ENCODE measurements around the gene RORB. TPM values are rescaled to one million over a fixed set of nuclear protein-coding genes. Genes with fewer than 3 reads are reported as not detected.
"Not testable (repeated sequence)": the region's sequence is repeated elsewhere in the genome, so short reads cannot be mapped to it uniquely, and the experiment has no call there.

Gene RORB
- total RNA-seq, 2 experiments from 2014 or later = 0.04 to 0.11 TPM

DNA sequence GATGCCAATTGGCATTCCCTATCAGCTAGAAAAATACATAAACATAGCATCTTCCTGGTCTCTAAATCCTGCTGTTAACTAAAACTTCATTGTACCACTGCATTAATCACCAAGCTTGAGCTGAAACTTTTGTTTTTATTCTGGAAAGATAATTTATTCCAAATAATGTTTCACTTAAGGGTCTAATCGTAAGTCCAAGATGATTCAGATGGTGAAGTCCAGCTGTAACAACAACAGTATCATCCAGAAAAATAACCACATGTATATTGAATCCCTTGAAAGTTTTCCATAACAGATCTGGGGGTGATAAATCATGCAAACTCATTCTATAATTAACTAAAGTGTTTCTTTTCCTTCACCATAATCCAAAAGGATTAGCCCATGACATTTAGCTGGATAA, 23.9 kb downstream of the RORB start:
- ATAC-seq (no peak), DNase-seq (no peak)
- Mint-ChIP-seq H3K9me3 (no peaks in the 10 kb centered on the region), H3K4me1 (ENCODE audit: low read depth) (no peaks in the 10 kb centered on the region), H3K27ac (no peak overlapping the region), H3K36me3 (ENCODE audit: low read depth) (no peaks in the 10 kb centered on the region), H3K4me3 (no peak overlapping the region), H3K27me3 (peaks cover 8% of the 10 kb centered on the region)
- ChIA-PET CTCF (interaction anchor here (1.5 kb wide), 1 partner anchor 12 kb away, joined by 4 read pairs; no protein-coding TSS in a partner anchor), POLR2A (no interaction called here)
- TF ChIP-seq, protein P1, sequence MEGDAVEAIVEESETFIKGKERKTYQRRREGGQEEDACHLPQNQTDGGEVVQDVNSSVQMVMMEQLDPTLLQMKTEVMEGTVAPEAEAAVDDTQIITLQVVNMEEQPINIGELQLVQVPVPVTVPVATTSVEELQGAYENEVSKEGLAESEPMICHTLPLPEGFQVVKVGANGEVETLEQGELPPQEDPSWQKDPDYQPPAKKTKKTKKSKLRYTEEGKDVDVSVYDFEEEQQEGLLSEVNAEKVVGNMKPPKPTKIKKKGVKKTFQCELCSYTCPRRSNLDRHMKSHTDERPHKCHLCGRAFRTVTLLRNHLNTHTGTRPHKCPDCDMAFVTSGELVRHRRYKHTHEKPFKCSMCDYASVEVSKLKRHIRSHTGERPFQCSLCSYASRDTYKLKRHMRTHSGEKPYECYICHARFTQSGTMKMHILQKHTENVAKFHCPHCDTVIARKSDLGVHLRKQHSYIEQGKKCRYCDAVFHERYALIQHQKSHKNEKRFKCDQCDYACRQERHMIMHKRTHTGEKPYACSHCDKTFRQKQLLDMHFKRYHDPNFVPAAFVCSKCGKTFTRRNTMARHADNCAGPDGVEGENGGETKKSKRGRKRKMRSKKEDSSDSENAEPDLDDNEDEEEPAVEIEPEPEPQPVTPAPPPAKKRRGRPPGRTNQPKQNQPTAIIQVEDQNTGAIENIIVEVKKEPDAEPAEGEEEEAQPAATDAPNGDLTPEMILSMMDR (IDR thresholded peaks at IDR 0.05) = no peak
- intact Hi-C loops (cut with micrococcal nuclease) = no loop called here

DNA sequence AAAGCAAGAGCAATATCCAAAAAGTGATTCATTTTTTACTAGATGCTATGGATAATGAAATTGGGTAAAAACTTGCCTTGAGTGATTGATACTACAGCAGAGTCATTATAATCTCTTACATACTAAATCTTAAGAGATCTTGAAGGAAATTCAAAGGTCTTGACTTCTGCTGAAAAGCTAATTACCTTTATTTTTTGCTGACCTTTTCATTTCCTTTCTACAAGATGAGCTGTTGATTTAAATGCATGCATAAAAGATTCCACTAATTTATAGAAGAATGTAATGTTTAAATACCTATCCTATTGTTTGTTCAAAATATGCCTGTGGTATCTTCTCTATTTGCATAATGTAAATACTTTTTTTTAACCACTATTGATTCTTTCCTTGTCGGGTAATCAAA, 27.2 kb downstream of the RORB start:
- H3K4me1 Mint-ChIP-seq (ENCODE audit: low read depth) = no peaks in the 10 kb centered on the region
- H3K36me3 Mint-ChIP-seq (ENCODE audit: low read depth) = no peaks in the 10 kb centered on the region
- ChIA-PET CTCF (no interaction called here), POLR2A (no interaction called here)
- DNase-seq = no peak
- no peaks in the 10 kb centered on the region for H3K9me3 Mint-ChIP-seq
- TF ChIP-seq, protein P1 (IDR thresholded peaks at IDR 0.05) = no peak
- ATAC-seq = no peak
- H3K27me3 Mint-ChIP-seq = peaks cover 9% of the 10 kb centered on the region
- intact Hi-C loops (cut with micrococcal nuclease) = no loop called here
- no peak overlapping the region for H3K4me3 Mint-ChIP-seq
- H3K27ac Mint-ChIP-seq = no peak overlapping the region

DNA sequence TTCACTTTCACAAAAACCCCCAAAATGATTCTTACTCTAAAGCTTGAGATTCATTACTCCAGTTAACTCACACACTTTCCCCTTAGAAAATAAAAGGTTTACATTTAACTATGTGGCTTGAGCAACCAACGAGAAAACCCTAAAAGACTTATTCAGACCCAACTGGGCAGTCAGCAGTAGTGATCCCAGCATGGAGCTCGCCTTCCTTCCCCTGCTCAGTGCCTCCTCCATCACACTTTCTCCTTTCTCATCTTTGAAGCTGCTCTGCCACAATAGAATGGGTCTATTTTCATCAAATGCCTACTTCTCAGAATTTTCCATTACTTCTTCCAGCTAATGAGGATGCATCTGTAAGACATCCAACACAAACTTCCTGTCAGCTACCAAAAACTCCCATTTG, 29.1 kb downstream of the RORB start:
- ATAC-seq = no peak
- Mint-ChIP-seq H3K4me1 (ENCODE audit: low read depth) (no peaks in the 10 kb centered on the region), H3K27ac (no peak overlapping the region), H3K36me3 (ENCODE audit: low read depth) (no peaks in the 10 kb centered on the region), H3K9me3 (no peaks in the 10 kb centered on the region), H3K27me3 (peaks cover 9% of the 10 kb centered on the region), H3K4me3 (no peak overlapping the region)
- ChIA-PET CTCF (no interaction called here), POLR2A (no interaction called here)
- TF ChIP-seq, protein P1 (IDR thresholded peaks at IDR 0.05) = no peak
- DNase-seq = no peak
- intact Hi-C loops (cut with micrococcal nuclease) = no loop called here

DNA sequence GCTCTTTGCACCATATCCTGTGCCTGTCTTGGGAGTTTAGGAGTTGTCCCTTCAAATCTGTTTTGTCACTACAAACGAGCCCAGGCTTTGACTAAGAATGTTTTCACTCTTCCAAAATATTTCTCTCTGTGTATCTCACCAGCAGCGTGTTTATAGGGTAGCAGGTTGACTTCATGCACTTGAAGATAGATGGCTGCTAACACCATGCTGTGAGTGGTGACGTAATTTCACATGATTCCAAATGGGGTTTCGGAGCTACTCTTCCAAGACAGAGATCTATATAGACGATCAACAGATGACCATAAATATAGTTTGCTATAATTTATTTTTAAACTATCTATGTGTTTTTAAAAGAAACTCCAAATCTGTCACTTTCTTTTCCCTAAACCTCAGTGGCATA, 30.6 kb downstream of the RORB start:
- H3K27ac Mint-ChIP-seq = no peak overlapping the region
- H3K36me3 Mint-ChIP-seq (ENCODE audit: low read depth) = no peaks in the 10 kb centered on the region
- ATAC-seq (no peak), DNase-seq (no peak)
- no peak overlapping the region for H3K4me3 Mint-ChIP-seq
- TF ChIP-seq, protein P1 (IDR thresholded peaks at IDR 0.05) = no peak
- intact Hi-C loops (cut with micrococcal nuclease) = no loop called here
- H3K27me3 Mint-ChIP-seq = peaks cover 8% of the 10 kb centered on the region
- ChIA-PET CTCF (no interaction called here), POLR2A (no interaction called here)
- no peaks in the 10 kb centered on the region for H3K9me3 Mint-ChIP-seq
- no peaks in the 10 kb centered on the region for H3K4me1 Mint-ChIP-seq (ENCODE audit: low read depth)

DNA sequence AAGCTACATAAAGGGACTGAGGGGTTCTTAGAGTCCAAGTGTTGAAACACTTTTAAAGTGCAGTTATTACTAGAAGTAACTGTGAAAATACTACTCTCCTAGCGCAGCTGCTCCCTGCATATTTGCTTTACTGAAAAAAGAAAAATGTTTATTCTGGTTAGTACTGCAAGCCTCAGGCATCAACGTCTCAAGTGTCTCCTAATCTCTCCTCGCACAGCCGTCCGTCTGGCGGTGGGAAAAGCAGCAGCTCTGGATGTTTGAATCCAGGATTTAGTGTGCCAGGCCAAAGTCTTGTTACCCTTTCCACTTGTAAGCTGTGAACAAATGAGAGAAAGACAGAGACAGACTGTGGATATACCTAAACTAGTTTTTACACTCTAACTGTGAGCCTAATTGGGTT, 31.1 kb downstream of the RORB start:
- ATAC-seq (no peak), DNase-seq (no peak)
- Mint-ChIP-seq H3K4me1 (ENCODE audit: low read depth) (no peaks in the 10 kb centered on the region), H3K27ac (no peak overlapping the region), H3K4me3 (no peak overlapping the region), H3K36me3 (ENCODE audit: low read depth) (no peaks in the 10 kb centered on the region), H3K27me3 (peaks cover 8% of the 10 kb centered on the region), H3K9me3 (no peaks in the 10 kb centered on the region)
- TF ChIP-seq, protein P1 (IDR thresholded peaks at IDR 0.05) = no peak
- POLR2A ChIA-PET = no interaction called here
- intact Hi-C loops (cut with micrococcal nuclease) = no loop called here
- CTCF ChIA-PET = no interaction called here

DNA sequence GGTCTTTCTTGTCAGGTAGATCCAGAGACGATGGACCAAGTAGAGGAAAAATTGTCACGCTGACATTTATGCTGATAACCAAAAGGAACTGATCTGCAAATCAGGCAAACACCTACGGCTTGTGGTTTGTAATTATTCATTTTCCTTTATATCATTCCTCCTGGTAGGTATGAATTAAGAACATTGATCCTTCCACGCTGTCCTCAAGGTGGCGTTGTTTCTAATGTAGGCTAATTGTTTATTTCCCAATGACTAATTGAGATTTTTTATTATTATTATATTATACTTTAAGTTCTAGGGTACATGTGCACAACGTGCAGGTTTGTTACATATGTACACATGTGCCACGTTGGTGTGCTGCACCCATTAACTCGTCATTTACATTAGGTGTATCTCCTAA, 33.3 kb downstream of the RORB start:
- intact Hi-C loops (cut with micrococcal nuclease); H3K9me3 Mint-ChIP-seq; ATAC-seq; H3K27me3 Mint-ChIP-seq; POLR2A ChIA-PET; H3K4me1 Mint-ChIP-seq (ENCODE audit: low read depth); H3K36me3 Mint-ChIP-seq (ENCODE audit: low read depth); DNase-seq; H3K4me3 Mint-ChIP-seq; CTCF ChIA-PET; H3K27ac Mint-ChIP-seq: not testable (repeated sequence)
